ENCODE data around the gene TRAP1. TPM values are rescaled to one million over a fixed set of nuclear protein-coding genes. Genes with fewer than 3 reads are reported as not detected.

TRAP1 gene
- total and polyA plus RNA-seq, 11 donors, result 65.4 to 142 (median 110) TPM

DNA sequence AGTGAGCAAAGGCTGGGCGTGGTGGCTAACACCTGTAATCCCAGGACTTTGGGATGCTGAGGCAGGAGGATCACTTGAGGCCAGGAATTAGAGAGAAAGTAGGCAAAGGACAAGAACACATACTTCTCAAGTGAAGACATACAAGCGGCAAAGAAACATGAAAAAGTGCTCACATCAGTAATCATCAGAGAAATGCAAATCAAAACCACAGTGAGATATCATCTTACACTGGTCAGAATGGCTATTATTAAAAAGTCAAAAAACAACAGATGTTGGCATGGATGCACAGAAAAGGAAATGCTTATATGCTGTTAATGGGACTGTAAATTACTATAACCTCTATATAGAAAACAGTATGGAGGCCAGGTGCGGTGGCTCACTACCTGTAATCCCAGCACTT is 93.7 kb downstream of the TRAP1 start:
- no peak for TF ChIP-seq POLR2A (IDR thresholded peaks at IDR 0.05)
- TF ChIP-seq, protein P1, sequence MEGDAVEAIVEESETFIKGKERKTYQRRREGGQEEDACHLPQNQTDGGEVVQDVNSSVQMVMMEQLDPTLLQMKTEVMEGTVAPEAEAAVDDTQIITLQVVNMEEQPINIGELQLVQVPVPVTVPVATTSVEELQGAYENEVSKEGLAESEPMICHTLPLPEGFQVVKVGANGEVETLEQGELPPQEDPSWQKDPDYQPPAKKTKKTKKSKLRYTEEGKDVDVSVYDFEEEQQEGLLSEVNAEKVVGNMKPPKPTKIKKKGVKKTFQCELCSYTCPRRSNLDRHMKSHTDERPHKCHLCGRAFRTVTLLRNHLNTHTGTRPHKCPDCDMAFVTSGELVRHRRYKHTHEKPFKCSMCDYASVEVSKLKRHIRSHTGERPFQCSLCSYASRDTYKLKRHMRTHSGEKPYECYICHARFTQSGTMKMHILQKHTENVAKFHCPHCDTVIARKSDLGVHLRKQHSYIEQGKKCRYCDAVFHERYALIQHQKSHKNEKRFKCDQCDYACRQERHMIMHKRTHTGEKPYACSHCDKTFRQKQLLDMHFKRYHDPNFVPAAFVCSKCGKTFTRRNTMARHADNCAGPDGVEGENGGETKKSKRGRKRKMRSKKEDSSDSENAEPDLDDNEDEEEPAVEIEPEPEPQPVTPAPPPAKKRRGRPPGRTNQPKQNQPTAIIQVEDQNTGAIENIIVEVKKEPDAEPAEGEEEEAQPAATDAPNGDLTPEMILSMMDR (IDR thresholded peaks at IDR 0.05), result no peak
- no peak for ATAC-seq
- H3K4me1 ChIP-seq, result peaks cover 0 to 21% (median 0%) of the 10 kb centered on the region in 12 donors
- peaks cover 0 to 7% (median 0%) of the 10 kb centered on the region in 9 donors for H3K36me3 ChIP-seq
- DNase-seq, result no peak
- no peaks in the 10 kb centered on the region for H3K9me3 ChIP-seq
- WGBS, 4 donors, result 92 to 98% (median 96%) methylated on average over 3 of the region's 3 CpGs
- no peak overlapping the region for H3K4me3 ChIP-seq
- intact Hi-C loops (cut with DNase I), result loop anchor here in 1 of 10 donors (10.0 kb wide), 1 partner anchor 99 kb away; no protein-coding TSS in a partner anchor
- no peak overlapping the region for H3K27ac ChIP-seq
- no peaks in the 10 kb centered on the region for H3K27me3 ChIP-seq

DNA sequence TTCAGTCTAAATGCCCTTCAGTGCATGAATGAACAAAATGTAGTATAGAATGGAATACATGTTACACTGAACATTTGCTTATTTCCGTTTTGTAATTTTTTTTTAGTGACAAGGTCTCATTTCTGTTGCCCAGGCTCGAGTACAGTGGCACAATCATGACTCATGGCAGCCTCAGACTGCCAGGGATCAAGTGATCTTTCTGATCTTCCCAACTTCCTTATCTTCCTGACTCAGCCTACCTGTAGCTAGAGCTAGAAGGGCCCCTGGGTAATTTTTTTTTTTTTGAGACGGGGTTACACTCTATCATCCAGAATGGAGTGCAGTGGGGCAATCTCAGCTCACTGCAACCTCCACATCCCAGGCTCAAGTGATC is 98.6 kb downstream of the TRAP1 start:
- H3K27ac ChIP-seq, result no peak overlapping the region
- 83 to 92% (median 90%) methylated on average over 3 of the region's 3 CpGs for WGBS, 4 donors
- H3K27me3 ChIP-seq, result no peaks in the 10 kb centered on the region
- intact Hi-C loops (cut with DNase I), result loop anchor here in 2 of 10 donors (10.0 kb wide), 3 partner anchors 64 to 256 kb away; no protein-coding TSS in a partner anchor
- no peak for ATAC-seq
- peaks cover 0 to 13% (median 0%) of the 10 kb centered on the region in 9 donors for H3K36me3 ChIP-seq
- no peaks in the 10 kb centered on the region for H3K4me1 ChIP-seq
- no peak overlapping the region for H3K4me3 ChIP-seq
- no peaks in the 10 kb centered on the region for H3K9me3 ChIP-seq
- no peak for DNase-seq
- TF ChIP-seq POLR2A (IDR thresholded peaks at IDR 0.05), result no peak
- TF ChIP-seq, protein P1 (IDR thresholded peaks at IDR 0.05), result no peak

DNA sequence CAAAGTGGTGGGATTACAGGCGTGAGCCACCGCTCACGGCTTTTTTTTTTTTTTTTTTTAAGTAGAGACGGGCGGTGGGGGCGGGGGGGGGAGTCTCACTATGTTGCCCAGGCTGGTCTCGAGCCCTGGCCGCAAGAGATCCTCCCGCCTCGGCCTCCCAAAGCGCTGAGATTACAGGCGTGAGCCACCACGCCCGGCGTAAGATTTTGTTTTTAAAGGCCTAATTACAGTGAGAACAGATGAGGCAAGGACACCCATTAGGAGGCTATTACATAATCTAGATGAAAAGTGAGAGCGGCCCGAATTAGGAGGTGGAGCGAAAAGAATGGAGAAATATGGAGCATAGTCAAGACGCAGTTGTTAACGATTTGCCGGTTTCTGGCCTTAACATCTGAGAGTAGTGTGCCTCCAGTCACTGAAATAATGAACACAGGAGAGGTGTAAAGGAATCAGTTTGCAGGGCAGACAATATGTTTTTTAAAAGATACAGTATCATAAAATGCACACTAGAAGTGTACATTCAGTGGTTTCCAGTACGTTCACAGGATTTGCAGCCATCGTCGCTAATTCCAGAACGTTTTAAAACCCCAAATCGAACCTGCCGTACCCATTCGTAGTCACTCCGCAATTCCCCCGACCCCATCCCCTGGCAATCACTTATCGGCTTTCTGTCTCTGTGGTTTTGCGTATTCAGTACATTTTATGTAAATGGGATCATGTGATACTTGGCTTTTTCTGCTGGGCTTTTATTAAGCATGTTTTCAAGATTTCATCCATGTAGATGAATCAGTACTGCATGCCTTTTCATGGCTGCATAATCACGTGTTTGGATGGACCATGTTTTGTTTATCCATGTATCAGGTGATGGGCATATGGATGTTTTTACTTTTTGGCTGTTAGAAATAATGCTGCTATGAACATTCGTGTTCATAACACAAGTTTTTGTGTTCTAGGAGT is 104.5 kb downstream of the TRAP1 start:
- WGBS, 4 donors, result 81 to 88% (median 83%) methylated on average over 34 of the region's 34 CpGs
- no peaks in the 10 kb centered on the region for H3K9me3 ChIP-seq
- no peak for ATAC-seq
- no peak for DNase-seq
- no peak for TF ChIP-seq POLR2A (IDR thresholded peaks at IDR 0.05)
- TF ChIP-seq, protein P1 (IDR thresholded peaks at IDR 0.05), result no peak
- peaks cover 0 to 8% (median 0%) of the 10 kb centered on the region in 9 donors for H3K36me3 ChIP-seq
- intact Hi-C loops (cut with DNase I), result loop anchor here in 3 of 10 donors (5.0 to 10.0 kb wide), 4 partner anchors 58 to 270 kb away; partner anchors contain the start of gene CREBBP (in 1 of the 3)
- peak overlapping the region in 3 of 12 donors; percentile 86 to 93 (median 87) for H3K27ac ChIP-seq
- no peaks in the 10 kb centered on the region for H3K27me3 ChIP-seq
- H3K4me1 ChIP-seq, result peaks cover 0 to 33% (median 19%) of the 10 kb centered on the region in 12 donors
- peak overlapping the region in 10 of 12 donors; percentile 60 to 99 (median 87) for H3K4me3 ChIP-seq
